GM12892 (cell line): Measurements from ENCODE around the gene KRT38.

ENCODE experiments used
- POLR2A ChIP-seq: IDR thresholded peaks from 2 replicates; pipeline ENCODE4 v1.6.1; 2011; ENCODE audit warnings: low read depth, low read length, control low read depth
- TAF1 ChIP-seq: IDR thresholded peaks from 2 replicates; pipeline ENCODE4 v1.6.1; 2011; ENCODE audit warnings: low read depth, mild to moderate bottlenecking, control low read depth, low read length, borderline replicate concordance

- TF ChIP-seq POLR2A (no peak), TAF1 (no peak)
Measured at GRCh38 chr17:41428591-41429291, 12.0 kb downstream of the KRT38 start.
